ENCODE data around the gene PIK3CD. TPM values are rescaled to one million over a fixed set of nuclear protein-coding genes. Genes with fewer than 3 reads are reported as not detected.

Gene PIK3CD
- total and polyA plus RNA-seq, 10 donors: 26.8 to 186 (median 100.0) TPM

- Histone ChIP-seq H3K27ac (no peak overlapping the region), H3K36me3 (peaks cover 0 to 33% (median 12%) of the 10 kb centered on the region in 6 donors), H3K9me3 (no peaks in the 10 kb centered on the region), H3K4me3 (no peak overlapping the region), H3K27me3 (replicated peaks in 1 of 7) (no peaks in the 10 kb centered on the region), H3K4me1 (peaks cover 0 to 3% (median 0%) of the 10 kb centered on the region in 6 donors)
- no peak for TF ChIP-seq POLR2A (IDR thresholded peaks at IDR 0.05)
- TF ChIP-seq POLR2AphosphoS5 (IDR thresholded peaks at IDR 0.05): no peak
- TF ChIP-seq CTCF (IDR thresholded peaks at IDR 0.05 in 8 of 11, conservative IDR thresholded peaks at IDR 0.05 in 3 of 11): no peak
- intact Hi-C loops (cut with DNase I; ENCODE audit: low total_unique reads): no loop called here
- no peak for DNase-seq
- 89 to 92% (median 90%) methylated on average over 20 of the region's 20 CpGs for WGBS, 5 donors
Measured at GRCh38 chr1:9774712-9775679, 123.5 kb downstream of the PIK3CD start.

GRCh38 chr1:9776685-9777084, 125.2 kb downstream of the PIK3CD start:
- no peak overlapping the region for H3K27ac ChIP-seq
- WGBS, 5 donors: 93 to 100% (median 97%) methylated on average over 2 of the region's 2 CpGs
- intact Hi-C loops (cut with DNase I; ENCODE audit: low total_unique reads): no loop called here
- no peak for DNase-seq
- H3K9me3 ChIP-seq: no peaks in the 10 kb centered on the region
- H3K4me3 ChIP-seq: no peak overlapping the region
- H3K4me1 ChIP-seq: peaks cover 0 to 3% (median 0%) of the 10 kb centered on the region in 6 donors
- no peaks in the 10 kb centered on the region for H3K27me3 ChIP-seq (replicated peaks in 1 of 7)
- TF ChIP-seq CTCF (IDR thresholded peaks at IDR 0.05 in 8 of 11, conservative IDR thresholded peaks at IDR 0.05 in 3 of 11) (no peak), POLR2A (IDR thresholded peaks at IDR 0.05) (no peak), POLR2AphosphoS5 (IDR thresholded peaks at IDR 0.05) (no peak)
- H3K36me3 ChIP-seq: peaks cover 0 to 20% (median 12%) of the 10 kb centered on the region in 6 donors

Other genes with a start within 250 kb of the PIK3CD start
- gene SLC25A33, start 112.3 kb upstream of the PIK3CD start, total RNA-seq: 1 to 10 TPM; 2.4 to 4.5 (median 3.3) TPM
- 1 to 10 TPM; 2.8 to 3.9 (median 3.1) TPM for gene SLC25A33, start 112.3 kb upstream of the PIK3CD start, polyA plus RNA-seq
- gene TMEM201, start 62.8 kb upstream of the PIK3CD start, total RNA-seq: 10 to 100 TPM in 1 of 7 donors, 1 to 10 TPM in 6; 5.6 to 11.6 (median 9.1) TPM
- gene TMEM201, start 62.8 kb upstream of the PIK3CD start, polyA plus RNA-seq: 1 to 10 TPM; 2.5 to 5.2 (median 3.0) TPM
- 10 to 100 TPM; 55.9 to 70.7 (median 62.5) TPM for gene CLSTN1, start 172.2 kb downstream of the PIK3CD start, total RNA-seq
- gene CLSTN1, start 172.2 kb downstream of the PIK3CD start, polyA plus RNA-seq: 10 to 100 TPM; 28.8 to 36.4 (median 30.3) TPM